ENCODE data around the gene MZT2B.
"Not testable (repeated sequence)": the region's sequence is repeated elsewhere in the genome, so short reads cannot be mapped to it uniquely, and the experiment has no call there.

- not testable (repeated sequence) for TF ChIP-seq CTCF (conservative IDR thresholded peaks at IDR 0.05; ENCODE audit: low read depth, low read length); EZH2 (IDR thresholded peaks at IDR 0.05; ENCODE audit: borderline replicate concordance, low read depth, low read length, poor library complexity, severe bottlenecking)
These were observed 25.0 kb downstream of the MZT2B start for GRCh38 chr2:130207051-130207450.
